ENCODE data around the gene EIPR1. TPM values are rescaled to one million over a fixed set of nuclear protein-coding genes. Genes with fewer than 3 reads are reported as not detected.
A peak's percentile ranks its signal among the peaks of the same experiment; 100 is the strongest.

EIPR1 gene
- total and polyA plus RNA-seq, 4 donors: 26.2 to 45.4 (median 36.1) TPM

GRCh38 chr2:3294493-3294892 is 83.1 kb downstream of the EIPR1 start:
- 82% methylated on average over 4 of the region's 4 CpGs for WGBS (ENCODE audit: insufficient coverage)
- Histone ChIP-seq H3K9me3 (ENCODE audit: control insufficient read depth, insufficient read depth, low read length) (no peaks in the 10 kb centered on the region), H3K4me1 (ENCODE audit: control insufficient read depth, insufficient read depth, low read length) (peaks cover 26% of the 10 kb centered on the region), H3K36me3 (ENCODE audit: control insufficient read depth, insufficient read depth, low read length) (peaks cover 8% of the 10 kb centered on the region), H3K27ac (ENCODE audit: low read depth, low read length) (no peak overlapping the region), H3K4me3 (ENCODE audit: low read depth, low read length) (no peak overlapping the region), H3K27me3 (ENCODE audit: control insufficient read depth, insufficient read depth, low read length) (no peaks in the 10 kb centered on the region)
- DNase-seq (ENCODE audit: low read depth in 4 of 6, low spot score in 6 of 6): no peak

GRCh38 chr2:3294069-3294468 is 83.5 kb downstream of the EIPR1 start:
- 47% methylated on average over 3 of the region's 3 CpGs for WGBS (ENCODE audit: insufficient coverage)

GRCh38 chr2:3293221-3293620 is 84.4 kb downstream of the EIPR1 start:
- 73% methylated on average over 9 of the region's 9 CpGs for WGBS (ENCODE audit: insufficient coverage)
- H3K36me3 ChIP-seq (ENCODE audit: control insufficient read depth, insufficient read depth, low read length): peaks cover 3% of the 10 kb centered on the region
- no peak overlapping the region for H3K27ac ChIP-seq (ENCODE audit: low read depth, low read length)
- no peak overlapping the region for H3K4me3 ChIP-seq (ENCODE audit: low read depth, low read length)
- DNase-seq (ENCODE audit: low read depth in 4 of 6, low spot score in 6 of 6): no peak
- H3K4me1 ChIP-seq (ENCODE audit: control insufficient read depth, insufficient read depth, low read length): peaks cover 39% of the 10 kb centered on the region
- no peaks in the 10 kb centered on the region for H3K9me3 ChIP-seq (ENCODE audit: control insufficient read depth, insufficient read depth, low read length)
- H3K27me3 ChIP-seq (ENCODE audit: control insufficient read depth, insufficient read depth, low read length): no peaks in the 10 kb centered on the region

More at GRCh38 chr2:3294069-3294468, 83.5 kb downstream of the EIPR1 start:
- no peak overlapping the region for H3K4me3 ChIP-seq (ENCODE audit: low read depth, low read length)
- H3K4me1 ChIP-seq (ENCODE audit: control insufficient read depth, insufficient read depth, low read length): peaks cover 30% of the 10 kb centered on the region
- H3K36me3 ChIP-seq (ENCODE audit: control insufficient read depth, insufficient read depth, low read length): peaks cover 6% of the 10 kb centered on the region
- H3K9me3 ChIP-seq (ENCODE audit: control insufficient read depth, insufficient read depth, low read length): no peaks in the 10 kb centered on the region
- H3K27me3 ChIP-seq (ENCODE audit: control insufficient read depth, insufficient read depth, low read length): no peaks in the 10 kb centered on the region
- DNase-seq (ENCODE audit: low read depth in 4 of 6, low spot score in 6 of 6): peak in 1 of 6 donors; percentile 28
- no peak overlapping the region for H3K27ac ChIP-seq (ENCODE audit: low read depth, low read length)

GRCh38 chr2:3292416-3292815 is 85.2 kb downstream of the EIPR1 start:
- Histone ChIP-seq H3K27ac (ENCODE audit: low read depth, low read length) (no peak overlapping the region), H3K4me3 (ENCODE audit: low read depth, low read length) (no peak overlapping the region), H3K9me3 (ENCODE audit: control insufficient read depth, insufficient read depth, low read length) (no peaks in the 10 kb centered on the region), H3K27me3 (ENCODE audit: control insufficient read depth, insufficient read depth, low read length) (no peaks in the 10 kb centered on the region), H3K36me3 (ENCODE audit: control insufficient read depth, insufficient read depth, low read length) (peaks cover 3% of the 10 kb centered on the region), H3K4me1 (ENCODE audit: control insufficient read depth, insufficient read depth, low read length) (peaks cover 45% of the 10 kb centered on the region)
- no peak for DNase-seq (ENCODE audit: low read depth in 4 of 6, low spot score in 6 of 6)
- WGBS (ENCODE audit: insufficient coverage): 89% methylated on average over 3 of the region's 10 CpGs

GRCh38 chr2:3291750-3292149 is 85.9 kb downstream of the EIPR1 start:
- no peak overlapping the region for H3K4me3 ChIP-seq (ENCODE audit: low read depth, low read length)
- no peak for DNase-seq (ENCODE audit: low read depth in 4 of 6, low spot score in 6 of 6)
- H3K27ac ChIP-seq (ENCODE audit: low read depth, low read length): no peak overlapping the region
- whole genome bisulfite sequencing (ENCODE audit: insufficient coverage): 98% methylated on average over 7 of the region's 7 CpGs
- peaks cover 45% of the 10 kb centered on the region for H3K4me1 ChIP-seq (ENCODE audit: control insufficient read depth, insufficient read depth, low read length)
- H3K36me3 ChIP-seq (ENCODE audit: control insufficient read depth, insufficient read depth, low read length): peaks cover 3% of the 10 kb centered on the region
- no peaks in the 10 kb centered on the region for H3K27me3 ChIP-seq (ENCODE audit: control insufficient read depth, insufficient read depth, low read length)
- no peaks in the 10 kb centered on the region for H3K9me3 ChIP-seq (ENCODE audit: control insufficient read depth, insufficient read depth, low read length)

GRCh38 chr2:3291113-3291512 is 86.5 kb downstream of the EIPR1 start:
- DNase-seq (ENCODE audit: low read depth in 4 of 6, low spot score in 6 of 6): no peak
- no peaks in the 10 kb centered on the region for H3K27me3 ChIP-seq (ENCODE audit: control insufficient read depth, insufficient read depth, low read length)
- H3K4me1 ChIP-seq (ENCODE audit: control insufficient read depth, insufficient read depth, low read length): peaks cover 51% of the 10 kb centered on the region
- no peaks in the 10 kb centered on the region for H3K9me3 ChIP-seq (ENCODE audit: control insufficient read depth, insufficient read depth, low read length)
- H3K36me3 ChIP-seq (ENCODE audit: control insufficient read depth, insufficient read depth, low read length): peaks cover 3% of the 10 kb centered on the region
- 100% methylated on average over 1 of the region's 9 CpGs for WGBS (ENCODE audit: insufficient coverage)
- no peak overlapping the region for H3K4me3 ChIP-seq (ENCODE audit: low read depth, low read length)
- no peak overlapping the region for H3K27ac ChIP-seq (ENCODE audit: low read depth, low read length)

- peaks cover 56% of the 10 kb centered on the region for H3K4me1 ChIP-seq (ENCODE audit: control insufficient read depth, insufficient read depth, low read length)
- 46% methylated on average over 11 of the region's 12 CpGs for WGBS (ENCODE audit: insufficient coverage)
- peak in 1 of 6 donors; percentile 61 for DNase-seq (ENCODE audit: low read depth in 4 of 6, low spot score in 6 of 6)
- no peak overlapping the region for H3K4me3 ChIP-seq (ENCODE audit: low read depth, low read length)
- no peaks in the 10 kb centered on the region for H3K27me3 ChIP-seq (ENCODE audit: control insufficient read depth, insufficient read depth, low read length)
- H3K9me3 ChIP-seq (ENCODE audit: control insufficient read depth, insufficient read depth, low read length): no peaks in the 10 kb centered on the region
- peaks cover 3% of the 10 kb centered on the region for H3K36me3 ChIP-seq (ENCODE audit: control insufficient read depth, insufficient read depth, low read length)
- no peak overlapping the region for H3K27ac ChIP-seq (ENCODE audit: low read depth, low read length)
Observed at GRCh38 chr2:3290655-3291054, 87.0 kb downstream of the EIPR1 start.

GRCh38 chr2:3289971-3290370 is 87.6 kb downstream of the EIPR1 start:
- H3K27ac ChIP-seq (ENCODE audit: low read depth, low read length): no peak overlapping the region

GRCh38 chr2:3289526-3289925 is 88.1 kb downstream of the EIPR1 start:
- WGBS (ENCODE audit: insufficient coverage): 74% methylated on average over 15 of the region's 15 CpGs
- peaks cover 59% of the 10 kb centered on the region for H3K4me1 ChIP-seq (ENCODE audit: control insufficient read depth, insufficient read depth, low read length)
- no peak overlapping the region for H3K27ac ChIP-seq (ENCODE audit: low read depth, low read length)
- no peaks in the 10 kb centered on the region for H3K9me3 ChIP-seq (ENCODE audit: control insufficient read depth, insufficient read depth, low read length)
- peak in 2 of 6 donors; percentile 22 to 30 for DNase-seq (ENCODE audit: low read depth in 4 of 6, low spot score in 6 of 6)
- H3K27me3 ChIP-seq (ENCODE audit: control insufficient read depth, insufficient read depth, low read length): no peaks in the 10 kb centered on the region
- H3K36me3 ChIP-seq (ENCODE audit: control insufficient read depth, insufficient read depth, low read length): no peaks in the 10 kb centered on the region
- H3K4me3 ChIP-seq (ENCODE audit: low read depth, low read length): no peak overlapping the region

More at GRCh38 chr2:3289971-3290370, 87.6 kb downstream of the EIPR1 start:
- peaks cover 1% of the 10 kb centered on the region for H3K36me3 ChIP-seq (ENCODE audit: control insufficient read depth, insufficient read depth, low read length)
- WGBS (ENCODE audit: insufficient coverage): 100% methylated on average over 1 of the region's 8 CpGs
- DNase-seq (ENCODE audit: low read depth in 4 of 6, low spot score in 6 of 6): no peak
- no peaks in the 10 kb centered on the region for H3K9me3 ChIP-seq (ENCODE audit: control insufficient read depth, insufficient read depth, low read length)
- no peak overlapping the region for H3K4me3 ChIP-seq (ENCODE audit: low read depth, low read length)
- no peaks in the 10 kb centered on the region for H3K27me3 ChIP-seq (ENCODE audit: control insufficient read depth, insufficient read depth, low read length)
- peaks cover 57% of the 10 kb centered on the region for H3K4me1 ChIP-seq (ENCODE audit: control insufficient read depth, insufficient read depth, low read length)

GRCh38 chr2:3289171-3289515 is 88.5 kb downstream of the EIPR1 start:
- Histone ChIP-seq H3K27ac (ENCODE audit: low read depth, low read length) (no peak overlapping the region), H3K9me3 (ENCODE audit: control insufficient read depth, insufficient read depth, low read length) (no peaks in the 10 kb centered on the region), H3K4me1 (ENCODE audit: control insufficient read depth, insufficient read depth, low read length) (peaks cover 62% of the 10 kb centered on the region), H3K4me3 (ENCODE audit: low read depth, low read length) (no peak overlapping the region), H3K27me3 (ENCODE audit: control insufficient read depth, insufficient read depth, low read length) (no peaks in the 10 kb centered on the region), H3K36me3 (ENCODE audit: control insufficient read depth, insufficient read depth, low read length) (no peaks in the 10 kb centered on the region)
- DNase-seq (ENCODE audit: low read depth in 4 of 6, low spot score in 6 of 6): no peak
- 41% methylated on average over 7 of the region's 9 CpGs for WGBS (ENCODE audit: insufficient coverage)

Data from spinal cord (tissue), 10 donors.